Neural progenitor cell (in vitro differentiated cells): ENCODE results near the gene PFKFB4. TPM values are rescaled to one million over a fixed set of nuclear protein-coding genes. Genes with fewer than 3 reads are reported as not detected.
A peak's percentile ranks its signal among the peaks of the same experiment; 100 is the strongest.

Experiments used
- DNase-seq: peaks from one replicate; pipeline ENCODE4 v3.0.0-alpha.2; 2016; ENCODE audit warnings: low spot score
- H2AFZ ChIP-seq: fragments of 200-600 bp; sonication (generic); replicated peaks from 2 replicates; pipeline ENCODE4 v1.6.1; 2016; ENCODE audit warnings: antibody characterized with exemption
- H3F3A ChIP-seq: fragments of 200-600 bp; sonication (generic); 2 replicates; pipeline ENCODE4 v1.6.1; 2016; ENCODE audit warnings: antibody characterized with exemption, low read depth
- H3K27ac ChIP-seq: fragments of 200-600 bp; sonication (generic); 2 replicates; pipeline ENCODE4 v1.5.1; 2016; ENCODE audit warnings: mild to moderate bottlenecking
- H3K27me3 ChIP-seq: fragments of 200-600 bp; sonication (generic); 2 replicates; pipeline ENCODE4 v1.6.1; 2016; ENCODE audit warnings: mild to moderate bottlenecking, moderate library complexity
- H3K36me3 ChIP-seq: fragments of 200-600 bp; sonication (generic); 2 replicates; pipeline ENCODE4 v1.5.1; 2016
- H3K4me1 ChIP-seq: fragments of 200-600 bp; sonication (generic); 2 replicates; pipeline ENCODE4 v1.6.1; 2016; ENCODE audit warnings: mixed run types
- H3K4me2 ChIP-seq: fragments of 200-600 bp; sonication (generic); 2 replicates; pipeline ENCODE4 v1.6.1; 2016
- H3K4me3 ChIP-seq: fragments of 200-600 bp; sonication (generic); 2 replicates; pipeline ENCODE4 v1.5.1; 2016
- H3K79me2 ChIP-seq: fragments of 200-600 bp; sonication (generic); 2 replicates; pipeline ENCODE4 v1.6.1; 2016; ENCODE audit warnings: low read depth
- H3K9ac ChIP-seq: fragments of 200-600 bp; sonication (generic); 2 replicates; pipeline ENCODE4 v1.6.1; 2016
- H3K9me3 ChIP-seq: fragments of 200-600 bp; sonication (generic); 2 replicates; pipeline ENCODE4 v1.5.1; 2016; ENCODE audit warnings: low read depth
- H4K20me1 ChIP-seq: fragments of 200-600 bp; sonication (generic); 2 replicates; pipeline ENCODE4 v1.6.1; 2016; ENCODE audit warnings: low read depth
- H3K27ac Mint-ChIP-seq: 3 replicates; pipeline ENCODE4 v1.8.0; 2021; ENCODE audit warnings: mixed read lengths
- H3K27me3 Mint-ChIP-seq: 2 replicates; pipeline ENCODE4 v1.8.0; 2022; ENCODE audit warnings: low read depth, mild to moderate bottlenecking, inconsistent platforms, moderate library complexity, mixed read lengths; ENCODE audit not compliant: insufficient read depth
- H3K36me3 Mint-ChIP-seq: 3 replicates; pipeline ENCODE4 v1.8.0; 2021; ENCODE audit warnings: mixed read lengths
- H3K4me1 Mint-ChIP-seq: 3 replicates; pipeline ENCODE4 v1.8.0; 2021; ENCODE audit warnings: mixed read lengths
- H3K4me3 Mint-ChIP-seq: 3 replicates; pipeline ENCODE4 v1.8.0; 2021; ENCODE audit warnings: mild to moderate bottlenecking, moderate library complexity, mixed read lengths
- H3K9me3 Mint-ChIP-seq: 3 replicates; pipeline ENCODE4 v1.8.0; 2020; ENCODE audit warnings: mixed read lengths
- CTCF ChIP-seq: fragments of 200-600 bp; sonication (generic); IDR thresholded peaks from 2 replicates; pipeline ENCODE4 v1.5.1; 2017; ENCODE audit warnings: antibody characterized with exemption, mild to moderate bottlenecking
- EZH2 ChIP-seq: fragments of 200-600 bp; sonication (generic); IDR thresholded peaks from 2 replicates; pipeline ENCODE4 v1.6.1; 2017; ENCODE audit warnings: antibody characterized with exemption, mild to moderate bottlenecking, moderate library complexity
- EZH2phosphoT487 ChIP-seq: fragments of 200-600 bp; sonication (generic); IDR thresholded peaks from 2 replicates; pipeline ENCODE4 v1.6.1; 2017; ENCODE audit warnings: antibody characterized with exemption
- total RNA-seq: library from RNA; depleted of rRNA; stranded (reverse); fragments of >200 nt; gene quantifications from 2 replicates; pipeline ENCODE4 v1.2.3, GENCODE V29; 2015; ENCODE audit warnings: low replicate concordance

PFKFB4 gene
- total RNA-seq, 1 donor from 2014 or later = 59.5 TPM

GRCh38 chr3:48505968-48506504, 50.6 kb downstream of the PFKFB4 start:
- H4K20me1 ChIP-seq = no peaks in the 10 kb centered on the region
- no peak overlapping the region for H3K4me2 ChIP-seq
- peaks cover 12% of the 10 kb centered on the region for H3K27me3 Mint-ChIP-seq
- no peaks in the 10 kb centered on the region for H3K36me3 ChIP-seq
- H3K27me3 ChIP-seq = no peaks in the 10 kb centered on the region
- H3K9me3 ChIP-seq = no peaks in the 10 kb centered on the region
- H3K4me1 ChIP-seq = peaks cover 14% of the 10 kb centered on the region
- peaks cover 6% of the 10 kb centered on the region for H3K79me2 ChIP-seq
- no peak overlapping the region for H3K4me3 Mint-ChIP-seq
- H3K4me1 Mint-ChIP-seq = peaks cover 36% of the 10 kb centered on the region
- H3K36me3 Mint-ChIP-seq = peaks cover 5% of the 10 kb centered on the region
- TF ChIP-seq EZH2 (no peak), CTCF (no peak), EZH2phosphoT487 (no peak)
- no peak overlapping the region for H2AFZ ChIP-seq
- H3F3A ChIP-seq = peaks cover 22% of the 10 kb centered on the region
- DNase-seq = no peak
- H3K4me3 ChIP-seq = no peak overlapping the region
- H3K9me3 Mint-ChIP-seq = no peaks in the 10 kb centered on the region
- no peak overlapping the region for H3K27ac ChIP-seq
- H3K27ac Mint-ChIP-seq = no peak overlapping the region
- H3K9ac ChIP-seq = no peak overlapping the region

GRCh38 chr3:48505146-48505545, 51.5 kb downstream of the PFKFB4 start:
- Mint-ChIP-seq H3K36me3 (peaks cover 10% of the 10 kb centered on the region), H3K27me3 (peaks cover 12% of the 10 kb centered on the region), H3K4me3 (peak overlapping the region; percentile 76), H3K27ac (no peak overlapping the region), H3K9me3 (no peaks in the 10 kb centered on the region), H3K4me1 (peaks cover 35% of the 10 kb centered on the region)
- Histone ChIP-seq H3K9me3 (no peaks in the 10 kb centered on the region), H2AFZ (no peak overlapping the region), H4K20me1 (no peaks in the 10 kb centered on the region), H3K36me3 (no peaks in the 10 kb centered on the region), H3F3A (peaks cover 22% of the 10 kb centered on the region), H3K27ac (no peak overlapping the region), H3K27me3 (no peaks in the 10 kb centered on the region), H3K4me1 (peaks cover 14% of the 10 kb centered on the region), H3K4me2 (peak overlapping the region; percentile 97), H3K4me3 (no peak overlapping the region), H3K79me2 (peaks cover 6% of the 10 kb centered on the region), H3K9ac (no peak overlapping the region)
- TF ChIP-seq EZH2 (no peak), CTCF (no peak), EZH2phosphoT487 (no peak)
- no peak for DNase-seq

GRCh38 chr3:48504051-48504946, 52.3 kb downstream of the PFKFB4 start, which contains the start of gene SHISA5:
Gene SHISA5 (minus strand): TSS chr3:48504174. CDS start chr3:48504094, 80 bp downstream.
- Histone ChIP-seq H3K4me2 (peak within 1 kb of the TSS; percentile 97), H3K27me3 (no peaks in the 10 kb centered on the region), H3K9me3 (no peaks in the 10 kb centered on the region), H3K27ac (no peak within 1 kb of the TSS), H3K9ac (peak within 1 kb of the TSS; percentile 34), H3K36me3 (no peaks in the 10 kb centered on the region), H3F3A (peaks cover 19% of the 10 kb centered on the region), H3K79me2 (peaks cover 6% of the 10 kb centered on the region), H3K4me3 (peak within 1 kb of the TSS; percentile 64), H4K20me1 (no peaks in the 10 kb centered on the region), H2AFZ (peak within 1 kb of the TSS; percentile 71), H3K4me1 (peaks cover 14% of the 10 kb centered on the region)
- TF ChIP-seq EZH2 = no peak
- no peak for TF ChIP-seq CTCF
- TF ChIP-seq EZH2phosphoT487 = no peak
- DNase-seq = peak; percentile 80
- Mint-ChIP-seq H3K27me3 (peaks cover 12% of the 10 kb centered on the region), H3K36me3 (peaks cover 10% of the 10 kb centered on the region), H3K4me3 (peak within 1 kb of the TSS; percentile 84), H3K9me3 (no peaks in the 10 kb centered on the region), H3K4me1 (peaks cover 35% of the 10 kb centered on the region), H3K27ac (no peak within 1 kb of the TSS)
